Stomach (tissue), 9 donors: ENCODE data around the gene SEC61G. TPM values are rescaled to one million over a fixed set of nuclear protein-coding genes. Genes with fewer than 3 reads are reported as not detected.

Experiments
- DNase-seq, 2 donors: peaks; one replicate each; pipeline versions ENCODE4 v3.0.0 to v3.0.0-alpha.2; 2013 to 2019
- H3K27ac ChIP-seq, 5 donors: fragments of 200-600 bp in 4 of 5; sonication (generic) in 4 of 5; one replicate each; pipeline ENCODE4 v1.5.1; 2013 to 2019; ENCODE audit warnings: mild to moderate bottlenecking in 1 of 5, moderate library complexity in 1 of 5
- H3K27me3 ChIP-seq, 3 donors: fragments of 200-600 bp; sonication (generic); one replicate each; pipeline ENCODE4 v1.5.1; 2017 to 2019; ENCODE audit warnings: mixed run types in 1 of 3
- H3K36me3 ChIP-seq, 4 donors: fragments of 200-600 bp; sonication (generic); 1 replicate in 3 of 4; 2 replicates in 1 of 4; pipeline ENCODE4 v1.5.1; 2016 to 2019
- H3K4me1 ChIP-seq, 4 donors: fragments of 200-600 bp; sonication (generic); one replicate each; pipeline ENCODE4 v1.5.1; 2016 to 2019
- H3K4me3 ChIP-seq, 4 donors: fragments of 200-600 bp; sonication (generic) in 3 of 4; one replicate each; pipeline ENCODE4 v1.5.1; 2016 to 2019; ENCODE audit warnings: mild to moderate bottlenecking in 1 of 4
- H3K9me3 ChIP-seq, 4 donors: fragments of 200-600 bp; sonication (generic); one replicate each; pipeline ENCODE4 v1.5.1; 2016 to 2019
- CTCF ChIP-seq, 7 experiments: fragments of 450-650 bp in 4 of 7; fragments of 200-600 bp in 3 of 7; sonication (generic) in 3 of 7; IDR thresholded peaks; one replicate each; pipeline ENCODE4 v1.5.1; 2016 to 2019; ENCODE audit warnings: antibody characterized with exemption in 7 of 7, control low read depth in 2 of 7, mild to moderate bottlenecking in 1 of 7
- EP300 ChIP-seq: sonication (generic); formaldehyde crosslinking; IDR thresholded peaks from one replicate; pipeline ENCODE4 v1.6.1; 2017; ENCODE audit warnings: antibody characterized with exemption
- POLR2A ChIP-seq, 4 donors: fragments of 450-650 bp; IDR thresholded peaks; one replicate each; pipeline ENCODE4 v1.6.1; 2016; ENCODE audit warnings: antibody characterized with exemption in 4 of 4, control low read depth in 2 of 4, mild to moderate bottlenecking in 1 of 4, moderate library complexity in 1 of 4
- POLR2AphosphoS5 ChIP-seq, 3 donors: sonication (generic); formaldehyde crosslinking; IDR thresholded peaks; one replicate each; pipeline ENCODE4 v1.6.1; 2016; ENCODE audit warnings: antibody characterized with exemption in 3 of 3
- WGBS, 5 donors: extraction: QIAGEN DNeasy Blood & Tissue Kit in 3 of 5; methylation state at CpG; one replicate each; pipeline versions ENCODE4 v1.1.5 to v1.1.7; 2013 to 2018; 5-methylcytosine and 5-hydroxymethylcytosine counted together
- intact Hi-C: fragments of 100-400 bp; cut with DNase I; formaldehyde crosslinking; loops from one replicate; pipeline ENCODE4 v1.15.1; 2023; ENCODE audit warnings: low total_unique reads
- polyA plus RNA-seq, 3 donors: library from polyadenylated mRNA; stranded (reverse); fragments of 200-250 nt; gene quantifications; one replicate each; pipeline ENCODE4 v1.2.3, GENCODE V29; 2013
- total RNA-seq, 5 donors: library from RNA; depleted of rRNA; stranded (reverse); fragments of >200 nt; gene quantifications; one replicate each; pipeline versions ENCODE4 v1.1.0 to v1.2.3, GENCODE V29; 2014 to 2016
- donor health status: healthy with polysubstance abuse.
- donor health status: Bipolar disorder and iron deficiency.
- donor health status: healthy.

SEC61G gene
- total and polyA plus RNA-seq, 8 donors: 0.87 to 488 (median 135) TPM

GRCh38 chr7:54725255-54725654 is 33.8 kb downstream of the SEC61G start:
- no peak for DNase-seq
- Histone ChIP-seq H3K27me3 (no peaks in the 10 kb centered on the region), H3K27ac (no peak overlapping the region), H3K36me3 (no peaks in the 10 kb centered on the region), H3K9me3 (peaks cover 0 to 17% (median 1%) of the 10 kb centered on the region in 4 donors), H3K4me3 (no peak overlapping the region), H3K4me1 (no peaks in the 10 kb centered on the region)
- TF ChIP-seq EP300 (no peak), POLR2AphosphoS5 (IDR thresholded peaks at IDR 0.05) (no peak), POLR2A (IDR thresholded peaks at IDR 0.05) (no peak), CTCF (IDR thresholded peaks at IDR 0.05) (no peak)
- intact Hi-C loops: no loop called here
- WGBS, 5 donors: 85 to 91% (median 90%) methylated on average over 5 to 7 of the region's 7 CpGs

GRCh38 chr7:54722502-54722901 is 36.5 kb downstream of the SEC61G start:
- Histone ChIP-seq H3K27me3 (no peaks in the 10 kb centered on the region), H3K9me3 (peaks cover 0 to 34% (median 2%) of the 10 kb centered on the region in 4 donors), H3K4me1 (no peaks in the 10 kb centered on the region), H3K36me3 (no peaks in the 10 kb centered on the region), H3K4me3 (no peak overlapping the region), H3K27ac (no peak overlapping the region)
- TF ChIP-seq POLR2AphosphoS5 (IDR thresholded peaks at IDR 0.05) (no peak), CTCF (IDR thresholded peaks at IDR 0.05) (no peak), EP300 (no peak), POLR2A (IDR thresholded peaks at IDR 0.05) (no peak)
- 69 to 79% (median 77%) methylated on average over 1 of the region's 1 CpG for WGBS, 5 donors
- no peak for DNase-seq
- intact Hi-C loops: no loop called here

- 55 to 80% (median 63%) methylated on average over 7 to 9 of the region's 9 CpGs for WGBS, 5 donors
Observed at GRCh38 chr7:54722026-54722425, 37.0 kb downstream of the SEC61G start.

GRCh38 chr7:54719974-54720373 is 39.0 kb downstream of the SEC61G start:
- 63 to 79% (median 74%) methylated on average over 4 of the region's 4 CpGs for WGBS, 5 donors
- Histone ChIP-seq H3K4me3 (no peak overlapping the region), H3K27ac (no peak overlapping the region), H3K27me3 (no peaks in the 10 kb centered on the region), H3K36me3 (no peaks in the 10 kb centered on the region), H3K9me3 (peaks cover 0 to 38% (median 7%) of the 10 kb centered on the region in 4 donors), H3K4me1 (no peaks in the 10 kb centered on the region)
- TF ChIP-seq EP300: no peak
- TF ChIP-seq POLR2AphosphoS5 (IDR thresholded peaks at IDR 0.05): no peak
- no peak for TF ChIP-seq CTCF (IDR thresholded peaks at IDR 0.05)
- TF ChIP-seq POLR2A (IDR thresholded peaks at IDR 0.05): no peak
- intact Hi-C loops: no loop called here
- DNase-seq: no peak

More at GRCh38 chr7:54722026-54722425, 37.0 kb downstream of the SEC61G start:
- H3K9me3 ChIP-seq: peaks cover 0 to 36% (median 2%) of the 10 kb centered on the region in 4 donors
- no peaks in the 10 kb centered on the region for H3K4me1 ChIP-seq
- intact Hi-C loops: no loop called here
- H3K27me3 ChIP-seq: no peaks in the 10 kb centered on the region
- H3K36me3 ChIP-seq: no peaks in the 10 kb centered on the region
- H3K27ac ChIP-seq: no peak overlapping the region
- DNase-seq: no peak
- no peak overlapping the region for H3K4me3 ChIP-seq
- TF ChIP-seq CTCF (IDR thresholded peaks at IDR 0.05): no peak
- TF ChIP-seq EP300: no peak
- no peak for TF ChIP-seq POLR2A (IDR thresholded peaks at IDR 0.05)
- no peak for TF ChIP-seq POLR2AphosphoS5 (IDR thresholded peaks at IDR 0.05)
